Posterior vena cava (tissue), 2 donors: ENCODE results near the gene SLC39A7. TPM values are rescaled to one million over a fixed set of nuclear protein-coding genes. Genes with fewer than 3 reads are reported as not detected.

Experiments used
- DNase-seq: peaks from one replicate; pipeline ENCODE4 v3.0.0-alpha.2; 2020; ENCODE audit warnings: low spot score
- intact Hi-C, 2 donors: fragments of 100-400 bp; cut with DNase I; formaldehyde crosslinking; loops; one replicate each; pipeline versions ENCODE4 v1.14.1 to v1.14.2; 2022 to 2023
- microRNA-seq, 2 donors: library from miRNA; unstranded; fragments of <30 nt; microRNA quantifications; one replicate each; pipeline ENCODE4 v1.2.0, GENCODE V29; 2020 to 2021; ENCODE audit warnings: borderline microRNAs expressed in 2 of 2
- total RNA-seq, 2 donors: library from RNA; stranded (reverse); fragmentation: NEBNext Ultra II Directional; extraction: Animal tissue kit (Norgen Biotek cat#: 25700); gene quantifications; one replicate each; pipeline ENCODE4 v1.2.1, GENCODE V29; 2021
- donor health status: DM: yes; HTN: yes; CAD: no.
- donor health status: DM: yes; HTN: yes; CAD: no.

Gene SLC39A7
- total RNA-seq, 2 donors from 2014 or later = 79.4 to 86.2 TPM

DNA sequence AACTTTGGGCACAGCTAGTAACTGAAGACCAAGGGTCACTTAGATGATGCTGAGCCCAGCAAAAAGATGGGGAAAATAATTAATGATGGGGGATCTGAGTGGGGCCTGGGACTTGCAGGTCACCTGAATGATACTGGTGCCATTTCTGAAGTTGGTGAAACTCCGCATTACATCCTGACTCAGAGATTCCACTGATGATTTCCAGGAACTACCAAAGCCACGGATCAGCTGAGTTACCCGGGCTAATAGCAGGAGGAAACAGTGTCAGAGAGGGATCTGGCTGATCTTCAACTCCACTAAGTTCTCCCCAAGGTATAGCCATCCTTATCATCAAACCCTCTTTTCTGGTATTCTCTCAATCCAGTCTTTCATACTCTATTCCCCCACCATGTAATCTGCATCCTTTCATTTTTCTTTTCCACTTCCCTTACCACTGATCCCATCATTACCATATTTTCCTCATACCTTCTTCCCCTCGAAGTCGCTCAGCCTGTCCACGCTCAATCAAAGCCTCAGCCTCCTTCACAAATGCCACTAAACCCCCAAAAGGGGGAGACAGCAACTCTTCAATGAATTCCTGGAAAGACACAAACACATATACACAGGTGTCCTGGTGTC, 50.8 kb downstream of the SLC39A7 start:
- intact Hi-C loops = loop anchor here in 1 of 2 donors (10.0 kb wide), 1 partner anchor 137 kb away; no protein-coding TSS in a partner anchor
- peak; percentile 16 for DNase-seq

DNA sequence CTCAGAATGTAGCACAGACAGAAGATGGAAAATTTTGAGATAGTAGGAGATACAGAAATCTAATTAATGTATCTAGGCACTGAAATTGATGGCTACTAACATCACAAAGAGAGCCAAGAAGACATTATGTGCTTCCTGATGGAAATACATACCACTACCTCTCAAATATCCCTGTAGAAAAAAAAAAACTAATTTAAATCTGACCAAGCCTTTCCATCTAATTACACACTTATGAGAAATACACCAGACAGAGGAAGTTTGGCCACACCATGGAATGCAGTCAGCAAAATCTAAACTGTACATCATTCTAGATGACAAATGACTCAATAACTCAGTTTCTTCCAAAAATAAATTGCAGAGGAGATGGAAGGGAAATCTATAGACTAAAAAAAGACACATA, 52.1 kb downstream of the SLC39A7 start:
- intact Hi-C loops = loop anchor here in 1 of 2 donors (10.0 kb wide), 1 partner anchor 138 kb away; no protein-coding TSS in a partner anchor
- no peak for DNase-seq

Small RNAs within 50 kb of the gene (microRNA-seq; reads per million reads assigned to microRNA genes)
- 0.97 to 1.0 reads per million in 2 donors for gene MIR219A1

Other genes starting within 250 kb of the SLC39A7 start
- 10 to 100 TPM; 16.1 to 35.0 TPM for gene HLA-DMA, start 247.8 kb upstream of the SLC39A7 start, total RNA-seq
- 100 to 1,000 TPM; 125 to 129 TPM for gene BRD2, start 232.3 kb upstream of the SLC39A7 start, total RNA-seq
- 1 to 10 TPM; 3.1 to 3.5 TPM for gene HLA-DOA, start 191.3 kb upstream of the SLC39A7 start, total RNA-seq
- 10 to 100 TPM; 44.4 to 84.9 TPM for gene HLA-DPA1, start 127.2 kb upstream of the SLC39A7 start, total RNA-seq
- gene HLA-DPB1, start 124.9 kb upstream of the SLC39A7 start, total RNA-seq = 10 to 100 TPM; 37.4 to 63.9 TPM
- gene COL11A2, start 8.4 kb upstream of the SLC39A7 start, total RNA-seq = 1 to 10 TPM in 1 of 2 donors, under 1 TPM in 1; 0.43 to 1.0 TPM
- 10 to 100 TPM; 31.3 to 31.7 TPM for gene RXRB, start 202 bp upstream of the SLC39A7 start, total RNA-seq
- 1 to 10 TPM; 2.8 to 4.0 TPM for gene HSD17B8, start 3.8 kb downstream of the SLC39A7 start, total RNA-seq
- gene RING1, start 7.6 kb downstream of the SLC39A7 start, total RNA-seq = 10 to 100 TPM; 29.8 to 32.2 TPM
- gene VPS52, start 71.0 kb downstream of the SLC39A7 start, total RNA-seq = 10 to 100 TPM; 27.8 to 44.0 TPM
- gene RPS18, start 71.2 kb downstream of the SLC39A7 start, total RNA-seq = 1,000 to 10,000 TPM; 1,709 to 1,844 TPM
- gene B3GALT4, start 76.3 kb downstream of the SLC39A7 start, total RNA-seq = 10 to 100 TPM in 1 of 2 donors, 1 to 10 TPM in 1; 9.5 to 14.1 TPM
- gene WDR46, start 88.4 kb downstream of the SLC39A7 start, total RNA-seq = 10 to 100 TPM; 31.7 to 40.3 TPM
- 10 to 100 TPM; 29.1 to 31.0 TPM for gene PFDN6, start 88.7 kb downstream of the SLC39A7 start, total RNA-seq
- gene RGL2, start 98.1 kb downstream of the SLC39A7 start, total RNA-seq = 10 to 100 TPM; 52.4 to 52.8 TPM
- 10 to 100 TPM; 57.7 to 65.8 TPM for gene TAPBP, start 113.2 kb downstream of the SLC39A7 start, total RNA-seq
- gene ZBTB22, start 116.9 kb downstream of the SLC39A7 start, total RNA-seq = 10 to 100 TPM; 15.7 to 17.0 TPM
- 10 to 100 TPM; 30.3 to 42.3 TPM for gene DAXX, start 122.1 kb downstream of the SLC39A7 start, total RNA-seq
- gene KIFC1, start 191.0 kb downstream of the SLC39A7 start, total RNA-seq = 1 to 10 TPM in 1 of 2 donors, under 1 TPM in 1; 0.29 to 1.0 TPM
- gene PHF1, start 210.1 kb downstream of the SLC39A7 start, total RNA-seq = 10 to 100 TPM; 46.3 to 67.6 TPM
- gene CUTA, start 217.2 kb downstream of the SLC39A7 start, total RNA-seq = 100 to 1,000 TPM; 107 to 110 TPM
- 10 to 100 TPM; 15.4 to 19.3 TPM for gene SYNGAP1, start 219.2 kb downstream of the SLC39A7 start, total RNA-seq